Stimulated activated memory B cell treated with anti-CD40 and anti-IgM and Interleukin-4, amounts not matched to agents 10 μg/mL and 1 μg/mL and 100 μg/mL, for 72 hours (primary cell): ENCODE data around the gene CKAP2L.
"Not testable (repeated sequence)": the region's sequence is repeated elsewhere in the genome, so short reads cannot be mapped to it uniquely, and the experiment has no call there.

Experiments used
- ATAC-seq: fragments of 150-1000 bp; cut with Tn5 transposase; 2 replicates; pipeline ENCODE4 v1.10.0; 2021
- H3K27ac Mint-ChIP-seq: one replicate; pipeline ENCODE4 v1.8.0; 2022; ENCODE audit warnings: mild to moderate bottlenecking, mixed read lengths
- H3K27me3 Mint-ChIP-seq: one replicate; pipeline ENCODE4 v1.8.0; 2022; ENCODE audit warnings: mixed read lengths
- H3K36me3 Mint-ChIP-seq: one replicate; pipeline ENCODE4 v1.8.0; 2022; ENCODE audit warnings: mixed read lengths
- H3K4me1 Mint-ChIP-seq: one replicate; pipeline ENCODE4 v1.8.0; 2022; ENCODE audit warnings: mixed read lengths
- H3K4me3 Mint-ChIP-seq: one replicate; pipeline ENCODE4 v1.8.0; 2022; ENCODE audit warnings: mild to moderate bottlenecking, moderate library complexity, mixed read lengths
- H3K9me3 Mint-ChIP-seq: one replicate; pipeline ENCODE4 v1.8.0; 2022; ENCODE audit warnings: mixed read lengths

Gene CKAP2L

DNA sequence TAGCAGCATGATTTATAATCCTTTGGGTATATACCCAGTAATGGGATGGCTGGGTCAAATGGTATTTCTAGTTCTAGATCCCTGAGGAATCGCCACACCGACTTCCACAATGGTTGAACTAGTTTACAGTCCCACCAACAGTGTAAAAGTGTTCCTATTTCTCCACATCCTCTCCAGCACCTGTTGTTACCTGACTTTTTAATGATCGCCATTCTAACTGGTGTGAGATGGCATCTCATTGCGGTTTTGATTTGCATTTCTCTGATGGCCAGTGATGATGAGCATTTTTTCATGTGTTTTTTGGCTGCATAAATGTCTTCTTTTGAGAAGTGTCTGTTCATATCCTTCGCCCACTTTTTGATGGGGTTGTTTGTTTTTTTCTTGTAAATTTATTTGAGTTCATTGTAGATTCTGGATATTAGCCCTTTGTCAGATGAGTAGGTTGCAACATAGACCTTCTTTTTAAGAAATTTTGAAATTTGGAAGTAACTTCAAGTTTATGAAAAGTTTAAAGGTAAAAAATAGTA lies 47.5 kb downstream of the CKAP2L start:
- not testable (repeated sequence) for H3K27me3 Mint-ChIP-seq, H3K27ac Mint-ChIP-seq, ATAC-seq, H3K36me3 Mint-ChIP-seq, H3K9me3 Mint-ChIP-seq, H3K4me3 Mint-ChIP-seq
- H3K4me1 Mint-ChIP-seq = peaks cover 38% of the 10 kb centered on the region

DNA sequence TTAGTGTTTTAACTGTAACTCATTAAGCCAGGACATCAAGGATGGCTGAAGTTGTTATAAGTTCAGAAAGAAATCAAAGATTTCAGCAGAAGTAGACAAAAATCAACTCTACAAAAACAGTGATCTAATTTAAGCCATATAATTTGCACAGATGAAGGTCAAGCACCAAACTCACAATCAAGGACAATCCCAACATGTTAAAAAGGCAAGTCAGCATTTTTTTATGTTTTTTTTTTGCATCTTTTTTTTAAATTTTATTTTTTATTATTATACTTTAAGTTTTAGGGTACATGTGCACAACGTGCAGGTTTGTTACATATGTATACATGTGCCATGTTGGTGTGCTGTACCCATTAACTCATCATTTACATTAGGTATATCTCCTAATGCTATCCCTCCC lies 48.3 kb downstream of the CKAP2L start:
- H3K4me3 Mint-ChIP-seq, H3K9me3 Mint-ChIP-seq, H3K27me3 Mint-ChIP-seq, H3K36me3 Mint-ChIP-seq, ATAC-seq, H3K27ac Mint-ChIP-seq: not testable (repeated sequence)
- peaks cover 42% of the 10 kb centered on the region for H3K4me1 Mint-ChIP-seq

GRCh38 chr2:112714836-112715631 lies 49.4 kb downstream of the CKAP2L start:
- H3K4me3 Mint-ChIP-seq = no peak overlapping the region
- H3K27ac Mint-ChIP-seq = peak overlapping the region; percentile 41
- H3K36me3 Mint-ChIP-seq = no peaks in the 10 kb centered on the region
- no peaks in the 10 kb centered on the region for H3K9me3 Mint-ChIP-seq
- H3K27me3 Mint-ChIP-seq = no peaks in the 10 kb centered on the region
- H3K4me1 Mint-ChIP-seq = peaks cover 44% of the 10 kb centered on the region
- no peak for ATAC-seq

- Mint-ChIP-seq H3K4me3 (no peak overlapping the region), H3K27ac (peak overlapping the region; percentile 41), H3K36me3 (no peaks in the 10 kb centered on the region), H3K9me3 (no peaks in the 10 kb centered on the region), H3K4me1 (peaks cover 48% of the 10 kb centered on the region), H3K27me3 (no peaks in the 10 kb centered on the region)
- ATAC-seq = no peak
Measured at GRCh38 chr2:112714331-112714730, 50.1 kb downstream of the CKAP2L start.

DNA sequence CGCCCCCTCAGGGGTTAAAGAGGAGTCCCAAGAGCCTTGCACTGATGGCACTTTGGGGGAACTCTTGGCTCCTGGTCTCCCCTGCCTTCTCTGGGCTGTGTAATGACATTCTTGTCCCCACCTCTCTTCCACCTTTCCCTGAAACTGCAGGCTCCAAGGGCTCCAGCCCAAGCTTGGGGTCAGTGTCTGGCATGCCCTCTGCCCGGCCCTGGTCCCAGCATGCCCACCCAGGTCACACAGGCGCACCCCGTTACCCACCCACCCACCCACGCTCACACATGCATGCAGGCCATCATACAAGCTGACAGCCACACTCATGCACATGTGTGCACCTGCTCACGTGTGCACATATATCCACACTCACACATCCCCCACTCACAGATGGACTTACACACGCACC lies 50.5 kb downstream of the CKAP2L start:
- Mint-ChIP-seq H3K36me3 (no peaks in the 10 kb centered on the region), H3K4me1 (peaks cover 52% of the 10 kb centered on the region), H3K4me3 (no peak overlapping the region), H3K27ac (peak overlapping the region; percentile 41), H3K27me3 (no peaks in the 10 kb centered on the region), H3K9me3 (no peaks in the 10 kb centered on the region)
- no peak for ATAC-seq

DNA sequence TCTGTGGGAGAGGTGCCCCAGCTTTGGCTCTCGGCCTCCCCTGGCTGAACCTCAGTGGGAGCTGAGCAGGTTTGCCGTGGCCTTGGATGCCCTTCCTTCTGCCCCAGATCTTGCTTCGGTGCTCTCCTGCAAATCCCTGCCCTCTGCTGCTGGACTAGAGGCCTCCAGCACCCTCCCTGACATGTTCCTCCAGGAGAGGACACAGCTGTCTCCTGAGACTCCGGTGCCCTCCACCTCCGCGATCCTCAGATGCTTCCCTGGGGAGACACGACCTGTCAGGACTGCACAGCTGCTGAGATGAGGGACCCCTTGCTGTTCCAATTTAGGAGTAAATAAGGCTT lies 50.9 kb downstream of the CKAP2L start:
- Mint-ChIP-seq H3K4me1 (peaks cover 55% of the 10 kb centered on the region), H3K4me3 (no peak overlapping the region), H3K9me3 (no peaks in the 10 kb centered on the region), H3K27me3 (no peaks in the 10 kb centered on the region), H3K36me3 (no peaks in the 10 kb centered on the region), H3K27ac (peak overlapping the region; percentile 41)
- no peak for ATAC-seq

- no peak overlapping the region for H3K4me3 Mint-ChIP-seq
- ATAC-seq = no peak
- no peaks in the 10 kb centered on the region for H3K9me3 Mint-ChIP-seq
- H3K36me3 Mint-ChIP-seq = no peaks in the 10 kb centered on the region
- peaks cover 60% of the 10 kb centered on the region for H3K4me1 Mint-ChIP-seq
- H3K27ac Mint-ChIP-seq = peak overlapping the region; percentile 41
- no peaks in the 10 kb centered on the region for H3K27me3 Mint-ChIP-seq
Measured at GRCh38 chr2:112712903-112713584, 51.4 kb downstream of the CKAP2L start.

GRCh38 chr2:112712465-112712864 lies 51.9 kb downstream of the CKAP2L start:
- H3K4me3 Mint-ChIP-seq = no peak overlapping the region
- H3K36me3 Mint-ChIP-seq = no peaks in the 10 kb centered on the region
- H3K4me1 Mint-ChIP-seq = peaks cover 66% of the 10 kb centered on the region
- no peaks in the 10 kb centered on the region for H3K9me3 Mint-ChIP-seq
- no peaks in the 10 kb centered on the region for H3K27me3 Mint-ChIP-seq
- ATAC-seq = no peak
- H3K27ac Mint-ChIP-seq = peak overlapping the region; percentile 41

GRCh38 chr2:112710956-112711750 lies 53.3 kb downstream of the CKAP2L start:
- peaks cover 78% of the 10 kb centered on the region for H3K4me1 Mint-ChIP-seq
- H3K27ac Mint-ChIP-seq = peak overlapping the region; percentile 46
- no peaks in the 10 kb centered on the region for H3K9me3 Mint-ChIP-seq
- no peak for ATAC-seq
- H3K4me3 Mint-ChIP-seq = no peak overlapping the region
- H3K27me3 Mint-ChIP-seq = no peaks in the 10 kb centered on the region
- no peaks in the 10 kb centered on the region for H3K36me3 Mint-ChIP-seq

- Mint-ChIP-seq H3K9me3 (no peaks in the 10 kb centered on the region), H3K27me3 (no peaks in the 10 kb centered on the region), H3K27ac (peak overlapping the region; percentile 46), H3K4me1 (peaks cover 89% of the 10 kb centered on the region), H3K36me3 (no peaks in the 10 kb centered on the region), H3K4me3 (no peak overlapping the region)
- no peak for ATAC-seq
Measured at GRCh38 chr2:112709703-112710102, 54.7 kb downstream of the CKAP2L start.

DNA sequence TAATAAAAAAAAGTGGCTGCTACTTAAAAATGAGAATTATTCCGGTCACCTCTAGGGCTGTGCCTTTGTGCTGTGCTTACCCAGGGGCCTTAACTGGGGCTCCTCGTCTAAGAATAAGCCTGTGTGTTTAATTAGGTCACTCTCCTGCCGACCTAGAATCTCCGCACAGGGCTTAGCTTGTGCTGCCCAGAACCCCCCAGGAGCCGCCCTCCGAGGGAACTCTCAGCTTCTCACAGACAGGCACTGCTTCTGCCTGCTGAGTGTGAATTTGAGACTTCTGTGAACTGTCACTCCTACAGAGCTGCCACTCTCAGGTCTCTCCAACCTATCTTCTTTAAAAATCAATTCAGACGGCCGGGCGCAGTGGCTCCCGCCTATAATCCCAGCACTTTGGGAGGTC lies 55.4 kb downstream of the CKAP2L start:
- no peak for ATAC-seq
- H3K27me3 Mint-ChIP-seq = no peaks in the 10 kb centered on the region
- no peaks in the 10 kb centered on the region for H3K36me3 Mint-ChIP-seq
- H3K9me3 Mint-ChIP-seq = no peaks in the 10 kb centered on the region
- peak overlapping the region; percentile 25 for H3K4me3 Mint-ChIP-seq
- peak overlapping the region; percentile 46 for H3K27ac Mint-ChIP-seq
- peaks cover 90% of the 10 kb centered on the region for H3K4me1 Mint-ChIP-seq

DNA sequence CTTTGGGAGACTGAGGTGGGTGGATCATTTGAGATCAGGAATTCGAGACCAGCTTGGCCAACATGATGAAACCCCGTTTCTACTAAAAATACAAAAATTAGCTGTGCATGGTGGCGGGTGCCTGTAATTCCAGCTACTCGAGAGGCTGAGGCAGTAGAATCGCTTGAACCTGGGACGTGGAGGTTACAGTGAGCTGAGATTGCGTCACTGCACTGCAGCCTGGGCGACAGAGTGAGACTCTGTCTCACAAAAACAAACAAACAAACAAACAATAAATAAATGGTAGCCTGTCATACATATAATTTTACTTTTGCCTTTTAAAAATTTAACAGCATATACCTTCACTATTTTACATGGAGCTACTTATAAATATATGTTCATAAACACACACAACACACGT lies 57.5 kb downstream of the CKAP2L start:
- ATAC-seq, H3K36me3 Mint-ChIP-seq, H3K27me3 Mint-ChIP-seq, H3K9me3 Mint-ChIP-seq, H3K4me3 Mint-ChIP-seq: not testable (repeated sequence)
- peak overlapping the region; percentile 78 for H3K27ac Mint-ChIP-seq
- H3K4me1 Mint-ChIP-seq = peaks cover 79% of the 10 kb centered on the region

GRCh38 chr2:112706170-112706664 lies 58.2 kb downstream of the CKAP2L start:
- H3K27me3 Mint-ChIP-seq = no peaks in the 10 kb centered on the region
- peak overlapping the region; percentile 7 for H3K4me3 Mint-ChIP-seq
- peak overlapping the region; percentile 78 for H3K27ac Mint-ChIP-seq
- H3K4me1 Mint-ChIP-seq = peaks cover 83% of the 10 kb centered on the region
- no peaks in the 10 kb centered on the region for H3K36me3 Mint-ChIP-seq
- H3K9me3 Mint-ChIP-seq = no peaks in the 10 kb centered on the region
- ATAC-seq = peak; percentile 78

GRCh38 chr2:112705575-112705974 lies 58.8 kb downstream of the CKAP2L start:
- ATAC-seq = peak; percentile 44
- H3K36me3 Mint-ChIP-seq = no peaks in the 10 kb centered on the region
- peaks cover 83% of the 10 kb centered on the region for H3K4me1 Mint-ChIP-seq
- H3K9me3 Mint-ChIP-seq = no peaks in the 10 kb centered on the region
- H3K27me3 Mint-ChIP-seq = no peaks in the 10 kb centered on the region
- peak overlapping the region; percentile 78 for H3K27ac Mint-ChIP-seq
- H3K4me3 Mint-ChIP-seq = no peak overlapping the region

DNA sequence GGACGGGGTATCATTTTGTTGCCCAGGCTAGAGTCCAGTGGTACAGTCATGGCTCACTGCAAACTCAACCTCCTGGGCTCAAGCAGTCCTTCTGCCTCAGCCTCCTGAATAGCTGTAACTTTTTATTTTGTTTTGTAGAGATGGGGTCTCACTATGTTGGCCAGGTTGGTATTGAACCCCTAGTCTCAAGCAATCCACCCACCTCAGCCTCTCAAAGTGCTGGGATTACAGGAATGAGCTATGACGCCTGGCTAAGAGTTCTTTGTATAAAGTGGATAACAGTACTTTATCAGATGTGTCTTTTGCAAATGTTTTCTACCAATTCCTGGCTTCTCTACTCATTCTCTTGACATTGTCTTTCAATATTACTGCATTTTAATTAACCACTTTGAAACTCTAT lies 60.7 kb downstream of the CKAP2L start:
- Mint-ChIP-seq H3K9me3 (no peaks in the 10 kb centered on the region), H3K4me1 (peaks cover 83% of the 10 kb centered on the region), H3K36me3 (no peaks in the 10 kb centered on the region), H3K4me3 (no peak overlapping the region), H3K27me3 (no peaks in the 10 kb centered on the region), H3K27ac (no peak overlapping the region)
- ATAC-seq = no peak
